GM21447 (cell line): Measurements from ENCODE around the gene PPM1F.
"Not testable (repeated sequence)": the region's sequence is repeated elsewhere in the genome, so short reads cannot be mapped to it uniquely, and the experiment has no call there.

Source experiments
- ATAC-seq: cut with Tn5 transposase; IDR thresholded peaks from one replicate; pipeline ENCODE4 v1.9.1; 2021; ENCODE audit not compliant: unreplicated experiment

Gene PPM1F

DNA sequence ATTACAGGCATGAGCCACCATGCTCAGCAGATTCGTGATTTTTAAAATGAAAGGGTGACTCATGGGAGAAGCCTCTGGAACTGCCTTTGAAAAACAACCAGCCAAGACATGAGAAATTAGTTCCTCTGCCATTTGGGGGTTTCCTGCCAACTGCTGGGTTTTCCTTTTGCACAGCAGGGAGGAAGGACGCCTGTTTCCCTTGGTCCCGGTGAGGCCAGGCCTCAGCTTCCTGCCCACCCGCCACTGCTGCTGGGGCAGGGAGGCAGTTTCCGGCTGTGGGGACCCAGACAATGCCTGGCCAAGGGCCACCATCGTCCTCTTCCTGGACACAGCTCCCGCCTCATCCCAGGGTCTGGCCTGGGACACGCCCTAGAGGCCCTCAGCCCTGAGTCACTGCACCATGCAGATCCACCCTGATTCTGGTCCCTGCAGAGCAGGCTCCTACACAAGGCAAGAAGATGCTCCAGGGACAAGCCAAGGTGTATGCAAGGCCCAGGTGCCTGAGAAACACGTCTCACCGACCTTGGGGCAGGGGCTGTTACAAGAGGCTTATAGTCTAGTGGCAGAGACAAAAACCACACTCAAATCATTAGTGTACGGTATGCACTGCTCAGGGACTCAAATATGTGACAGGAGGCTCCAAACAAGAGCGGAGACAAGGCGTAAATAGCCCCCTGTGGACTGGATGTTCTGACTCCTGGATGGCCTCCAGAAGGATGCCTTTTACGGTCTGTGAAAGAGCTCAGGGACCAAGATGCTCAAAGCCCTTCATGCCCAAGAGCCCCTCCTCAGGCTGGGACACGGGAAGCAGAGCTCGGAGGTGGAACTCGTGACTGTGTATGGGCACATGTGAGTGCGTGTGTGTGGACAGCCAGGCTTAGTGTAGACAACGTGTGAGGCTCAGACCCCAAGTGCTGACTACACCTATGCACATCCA lies 10.0 kb downstream of the PPM1F start:
- ATAC-seq, result no peak

GRCh38 chr22:21941921-21942320 lies 10.7 kb downstream of the PPM1F start:
- no peak for ATAC-seq

- ATAC-seq, result no peak
Observed at GRCh38 chr22:21940521-21940920, 12.1 kb downstream of the PPM1F start.

- ATAC-seq, result not testable (repeated sequence)
Observed at GRCh38 chr22:21939935-21940334, 12.7 kb downstream of the PPM1F start.

DNA sequence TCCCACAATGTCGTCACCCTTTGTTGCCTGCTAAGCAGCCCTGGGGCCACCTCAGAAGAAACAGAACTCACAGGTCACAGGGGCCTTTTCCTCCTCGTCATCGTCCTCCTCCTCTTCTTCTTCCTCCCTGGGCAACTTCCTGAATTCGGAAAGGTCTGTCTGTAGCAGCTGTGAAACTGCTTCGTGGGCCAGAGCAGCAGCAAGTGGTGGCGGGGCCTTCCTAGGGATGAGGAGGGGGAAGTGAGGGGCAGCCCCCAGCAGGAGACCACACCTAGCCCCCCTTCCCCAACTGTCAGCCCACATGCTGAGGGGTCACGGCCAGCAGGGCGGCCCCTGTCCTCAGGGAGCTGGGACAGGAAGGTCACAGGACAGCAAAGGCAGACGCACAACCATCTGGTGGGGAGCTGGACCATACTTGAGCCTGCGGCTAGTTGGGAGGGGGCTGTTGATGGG lies 13.2 kb downstream of the PPM1F start:
- ATAC-seq, result no peak

GRCh38 chr22:21938906-21939305 lies 13.7 kb downstream of the PPM1F start:
- ATAC-seq, result no peak

DNA sequence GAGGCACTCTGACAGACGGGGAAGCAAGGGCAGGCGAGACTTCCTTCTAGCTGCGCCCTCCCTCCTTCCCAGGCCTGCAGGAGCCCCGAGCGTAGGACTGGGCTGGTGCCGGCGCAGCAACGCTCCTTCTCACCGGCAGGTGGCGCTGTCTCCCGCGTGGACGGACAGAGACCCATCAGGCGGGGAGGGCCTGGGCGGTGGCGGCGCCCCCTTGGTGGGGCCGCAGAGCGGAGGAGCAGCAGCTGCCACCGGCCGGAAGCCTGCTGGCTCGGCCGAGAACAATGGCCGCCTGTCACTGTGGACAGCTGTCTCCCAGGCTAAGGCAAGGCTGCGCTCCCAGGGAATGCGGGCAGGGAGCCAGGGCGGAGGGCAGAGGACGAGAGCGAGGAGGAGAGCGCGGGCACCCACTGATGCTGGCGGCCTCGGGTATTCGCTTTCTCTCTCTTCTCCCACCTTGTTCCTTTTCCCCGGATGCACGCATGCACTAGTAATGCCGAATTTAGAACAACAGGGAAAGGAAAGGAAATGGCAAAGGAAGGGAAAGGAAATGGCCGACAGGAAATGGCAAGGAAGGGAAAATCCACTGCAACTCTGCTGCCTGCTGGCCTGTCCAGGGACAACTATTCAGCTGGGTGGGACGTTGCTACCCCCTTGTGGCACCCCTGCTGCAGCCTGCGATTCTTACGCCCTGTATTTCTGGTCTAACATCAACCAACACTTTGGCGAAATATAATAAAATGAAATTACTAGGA lies 14.4 kb downstream of the PPM1F start:
- peak; percentile 87 for ATAC-seq

- ATAC-seq, result no peak
Observed at GRCh38 chr22:21937821-21938070, 14.9 kb downstream of the PPM1F start.

- ATAC-seq, result no peak
Observed at GRCh38 chr22:21937041-21937820, 15.4 kb downstream of the PPM1F start.

DNA sequence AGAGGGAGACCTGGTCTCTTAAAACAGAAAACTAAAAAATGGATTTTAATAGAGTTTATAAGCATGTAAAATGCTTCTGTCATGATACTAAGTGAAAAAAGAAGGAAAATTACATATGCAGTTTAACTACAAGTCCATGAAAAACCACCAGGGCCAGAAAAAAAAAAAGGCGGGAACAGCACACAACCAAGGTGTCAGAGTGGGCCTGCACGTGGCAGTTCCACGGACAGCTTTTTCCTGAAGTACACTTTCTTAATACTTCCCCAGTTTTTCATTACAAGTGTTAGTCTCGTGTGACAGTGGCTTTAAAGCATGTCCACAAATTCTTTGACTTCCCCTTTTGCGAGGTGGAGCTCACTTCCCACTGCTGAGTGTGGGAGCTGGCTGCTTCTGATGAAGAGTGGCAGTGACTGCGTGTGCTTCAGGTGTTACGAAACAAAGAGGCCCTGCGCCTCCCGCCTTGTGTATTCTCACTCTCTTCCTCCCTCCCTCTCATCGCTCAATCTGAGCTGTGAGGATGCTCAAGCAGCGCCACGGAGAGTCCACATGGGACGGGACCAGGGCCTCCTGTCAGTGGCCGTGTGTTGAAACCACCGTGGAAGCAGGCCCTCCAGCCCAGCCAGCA lies 16.4 kb downstream of the PPM1F start:
- no peak for ATAC-seq

DNA sequence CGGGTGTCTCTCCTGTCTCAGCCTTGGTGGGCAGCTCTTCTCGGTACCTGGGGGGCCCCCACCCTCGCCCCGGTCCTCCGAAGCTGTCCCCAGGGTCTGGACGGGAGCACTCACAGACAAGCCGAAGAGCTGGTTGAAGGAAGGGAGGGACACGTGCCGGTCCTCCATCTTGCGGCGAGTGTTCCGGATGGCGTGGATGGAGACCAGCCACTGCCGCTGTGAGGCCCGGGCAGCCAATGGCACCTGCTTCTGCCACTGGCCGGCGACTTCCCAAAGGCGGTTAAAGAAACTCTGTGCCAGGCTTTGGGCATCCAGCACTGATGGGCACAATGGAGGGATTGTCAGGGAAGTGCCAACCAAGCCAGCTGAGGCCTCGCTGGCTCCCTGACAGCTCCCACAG lies 18.7 kb downstream of the PPM1F start:
- ATAC-seq, result no peak

- no peak for ATAC-seq
Observed at GRCh38 chr22:21933413-21933812, 19.2 kb downstream of the PPM1F start.

GRCh38 chr22:21932347-21932746 lies 20.3 kb downstream of the PPM1F start:
- no peak for ATAC-seq

DNA sequence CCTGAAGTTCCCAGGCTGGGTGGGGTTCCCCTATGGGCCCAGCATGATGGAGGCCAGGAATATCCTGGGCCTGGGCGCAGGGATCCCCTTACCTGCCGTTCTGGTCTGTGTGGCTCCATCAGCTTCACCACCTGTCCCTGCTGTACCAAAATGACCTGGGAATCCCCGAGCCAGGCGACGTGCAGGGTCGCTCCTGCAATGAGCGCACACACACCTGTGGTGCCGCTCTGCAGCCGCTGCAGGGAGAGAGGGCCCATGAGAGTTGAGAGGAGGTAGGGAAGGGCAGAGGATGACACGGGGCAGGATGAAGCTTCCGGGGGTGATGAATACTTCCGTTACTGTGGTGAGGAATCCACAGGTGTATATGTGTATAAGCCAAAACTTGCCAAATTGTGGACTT lies 21.6 kb downstream of the PPM1F start:
- no peak for ATAC-seq

- no peak for ATAC-seq
Observed at GRCh38 chr22:21929253-21929652, 23.4 kb downstream of the PPM1F start.

- ATAC-seq, result no peak
Observed at GRCh38 chr22:21928048-21928447, 24.6 kb downstream of the PPM1F start.

- ATAC-seq, result no peak
Observed at GRCh38 chr22:21927174-21927823, 25.3 kb downstream of the PPM1F start.

- ATAC-seq, result no peak
Observed at GRCh38 chr22:21926728-21927127, 25.9 kb downstream of the PPM1F start.

DNA sequence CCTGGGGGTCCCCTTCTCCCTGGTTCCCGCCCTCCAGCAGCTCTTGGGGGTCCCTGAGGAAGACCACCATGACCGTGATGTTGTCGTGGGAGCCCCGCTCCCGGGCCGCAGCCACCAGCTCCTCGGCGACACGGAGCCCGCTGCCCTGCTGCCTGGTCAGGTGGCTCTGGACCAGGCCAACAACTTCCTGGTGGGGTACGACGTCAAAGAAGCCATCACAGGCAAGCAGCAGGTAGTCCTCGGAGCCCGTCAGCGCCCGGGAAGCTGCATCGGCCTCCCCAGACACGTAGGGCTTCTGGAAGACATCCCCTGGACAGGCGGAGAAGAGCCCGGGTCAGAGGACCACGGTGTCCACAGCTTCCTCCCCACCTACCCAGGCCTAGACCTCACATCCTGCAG lies 29.5 kb downstream of the PPM1F start:
- no peak for ATAC-seq

DNA sequence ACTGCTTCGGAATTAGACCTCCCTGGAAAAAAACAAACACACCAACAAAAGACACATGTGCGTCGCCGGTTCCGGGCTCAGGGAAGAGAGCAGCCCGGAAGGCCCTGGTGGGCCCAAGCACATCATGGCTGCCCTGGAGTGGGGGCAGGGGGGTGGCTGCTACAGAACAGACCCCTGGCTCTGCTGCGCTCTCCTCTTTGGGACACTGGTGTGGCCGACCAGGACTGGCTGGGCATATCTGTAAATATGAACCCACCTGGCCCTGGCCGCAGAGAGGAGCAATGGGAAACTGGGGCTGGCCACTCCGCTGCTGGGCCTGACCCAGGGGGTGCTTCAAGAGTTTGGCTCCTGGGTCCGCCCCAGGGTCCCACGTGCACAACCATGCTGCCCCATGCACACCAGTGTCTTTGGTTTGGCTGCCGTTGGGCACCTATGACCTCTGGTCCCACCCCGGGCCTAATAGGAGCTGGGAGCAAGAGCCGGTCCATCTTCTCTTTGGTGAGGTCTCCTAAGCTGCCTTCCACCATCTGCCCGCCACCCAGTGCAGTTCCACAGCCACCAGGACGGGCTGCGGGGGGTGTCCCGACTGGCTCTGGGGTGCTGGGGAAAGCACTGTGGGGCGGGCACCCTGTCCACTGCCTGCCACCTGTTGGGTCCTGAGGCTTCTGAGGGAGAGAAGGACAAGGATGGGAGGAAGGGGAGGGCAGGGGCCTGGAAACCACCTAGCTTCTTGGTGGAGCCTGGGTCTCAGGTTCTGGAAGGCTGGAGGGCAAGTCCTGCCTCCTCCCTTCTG lies 30.1 kb downstream of the PPM1F start:
- no peak for ATAC-seq
